GM21423 (cell line): ENCODE data around the gene ATXN7.

ENCODE experiments used
- ATAC-seq: cut with Tn5 transposase; IDR thresholded peaks from one replicate; pipeline ENCODE4 v1.9.1; 2021; ENCODE audit warnings: mild to moderate bottlenecking, moderate library complexity; ENCODE audit not compliant: unreplicated experiment

The ATXN7 gene, protein sequence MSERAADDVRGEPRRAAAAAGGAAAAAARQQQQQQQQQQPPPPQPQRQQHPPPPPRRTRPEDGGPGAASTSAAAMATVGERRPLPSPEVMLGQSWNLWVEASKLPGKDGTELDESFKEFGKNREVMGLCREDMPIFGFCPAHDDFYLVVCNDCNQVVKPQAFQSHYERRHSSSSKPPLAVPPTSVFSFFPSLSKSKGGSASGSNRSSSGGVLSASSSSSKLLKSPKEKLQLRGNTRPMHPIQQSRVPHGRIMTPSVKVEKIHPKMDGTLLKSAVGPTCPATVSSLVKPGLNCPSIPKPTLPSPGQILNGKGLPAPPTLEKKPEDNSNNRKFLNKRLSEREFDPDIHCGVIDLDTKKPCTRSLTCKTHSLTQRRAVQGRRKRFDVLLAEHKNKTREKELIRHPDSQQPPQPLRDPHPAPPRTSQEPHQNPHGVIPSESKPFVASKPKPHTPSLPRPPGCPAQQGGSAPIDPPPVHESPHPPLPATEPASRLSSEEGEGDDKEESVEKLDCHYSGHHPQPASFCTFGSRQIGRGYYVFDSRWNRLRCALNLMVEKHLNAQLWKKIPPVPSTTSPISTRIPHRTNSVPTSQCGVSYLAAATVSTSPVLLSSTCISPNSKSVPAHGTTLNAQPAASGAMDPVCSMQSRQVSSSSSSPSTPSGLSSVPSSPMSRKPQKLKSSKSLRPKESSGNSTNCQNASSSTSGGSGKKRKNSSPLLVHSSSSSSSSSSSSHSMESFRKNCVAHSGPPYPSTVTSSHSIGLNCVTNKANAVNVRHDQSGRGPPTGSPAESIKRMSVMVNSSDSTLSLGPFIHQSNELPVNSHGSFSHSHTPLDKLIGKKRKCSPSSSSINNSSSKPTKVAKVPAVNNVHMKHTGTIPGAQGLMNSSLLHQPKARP

DNA sequence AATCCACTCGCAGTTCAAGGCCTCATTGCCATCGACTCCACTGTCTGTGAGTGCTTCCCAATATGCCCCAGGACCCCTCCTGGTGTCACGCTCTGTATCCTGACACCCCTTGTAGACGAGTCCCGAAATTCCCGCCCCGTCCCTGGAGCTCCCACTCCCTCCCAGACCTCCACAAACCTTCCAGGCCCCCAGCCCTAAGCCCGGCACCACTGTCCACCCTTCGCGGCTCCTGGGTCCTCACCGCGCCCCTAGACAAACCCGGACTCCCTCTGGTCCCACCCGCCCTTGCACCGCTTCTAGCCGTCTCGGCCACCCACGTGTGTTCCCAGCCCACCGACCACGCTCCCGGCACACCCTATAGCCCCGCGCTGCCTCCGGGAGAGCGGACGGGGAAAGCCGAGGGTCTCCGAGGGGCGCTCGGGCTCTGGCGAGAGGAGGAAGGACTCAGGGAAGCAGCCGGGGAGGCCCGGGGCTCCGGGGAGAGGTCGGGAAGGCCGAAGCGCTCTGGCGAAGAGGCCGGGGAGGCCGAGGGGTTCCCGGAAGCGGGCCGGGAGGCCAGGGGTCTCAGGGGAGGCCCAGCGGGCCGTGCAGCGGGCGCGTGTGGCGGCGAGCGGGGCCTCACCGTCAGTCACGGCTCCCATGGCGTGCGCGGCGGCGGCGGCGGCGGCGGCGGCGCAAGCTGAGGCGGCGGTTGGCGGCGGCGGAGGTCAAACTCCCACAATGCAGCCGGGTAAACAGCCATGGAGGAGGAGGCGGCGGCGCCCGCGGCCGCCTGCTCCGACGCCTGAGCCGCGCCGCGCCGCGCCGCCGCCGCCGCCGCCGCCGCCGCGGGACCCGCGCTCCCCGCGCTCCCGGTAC is at the start of gene ATXN7, which contains the start of gene THOC7:
ATXN7 (plus strand) TSS at position 718 of the 858 bp plus-strand sequence. CDS start 48,732 bp downstream, outside the sequence.
THOC7 (minus strand) TSS at position 656 of the 858 bp plus-strand sequence; CDS start at position 641, 15 bp downstream.
- peak; percentile 64 for ATAC-seq

DNA sequence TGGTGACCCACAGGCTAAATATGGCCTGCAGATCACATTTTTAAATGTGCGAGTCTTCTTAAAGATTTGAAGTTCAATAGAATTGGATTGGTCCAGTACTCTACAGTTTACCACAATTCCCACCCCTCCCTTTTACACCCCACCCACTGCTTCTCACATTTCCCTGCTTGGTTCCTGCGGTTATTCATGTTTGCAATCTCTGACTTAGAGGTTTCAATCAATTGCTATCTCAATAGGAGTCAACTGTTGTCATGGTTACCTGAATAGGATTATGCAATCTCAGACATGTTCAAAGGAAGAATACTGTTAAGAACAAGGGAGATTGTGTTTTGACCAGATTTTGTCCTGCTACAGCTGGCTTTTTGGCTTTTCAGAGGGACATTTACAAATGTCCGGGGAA is 49.4 kb upstream of the ATXN7 start:
- no peak for ATAC-seq

DNA sequence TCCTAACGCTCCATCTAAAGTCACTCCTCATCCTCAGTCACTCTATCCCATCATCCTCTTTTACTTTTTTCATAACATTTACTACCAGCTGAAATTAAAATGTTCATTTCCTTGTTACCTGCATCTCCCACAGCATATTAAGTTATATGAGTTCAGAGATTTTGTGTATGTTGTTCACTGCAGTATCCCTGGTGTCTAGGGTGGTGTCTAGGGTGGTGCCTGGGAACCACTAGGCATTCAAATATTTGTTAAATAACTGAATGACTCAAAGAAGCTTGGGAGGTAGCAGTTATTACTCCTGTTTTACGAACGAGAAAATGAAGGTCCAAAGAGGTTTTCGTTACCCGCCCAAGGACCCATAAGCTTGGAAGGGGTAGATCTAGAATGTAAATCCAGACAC is 46.4 kb upstream of the ATXN7 start:
- no peak for ATAC-seq

DNA sequence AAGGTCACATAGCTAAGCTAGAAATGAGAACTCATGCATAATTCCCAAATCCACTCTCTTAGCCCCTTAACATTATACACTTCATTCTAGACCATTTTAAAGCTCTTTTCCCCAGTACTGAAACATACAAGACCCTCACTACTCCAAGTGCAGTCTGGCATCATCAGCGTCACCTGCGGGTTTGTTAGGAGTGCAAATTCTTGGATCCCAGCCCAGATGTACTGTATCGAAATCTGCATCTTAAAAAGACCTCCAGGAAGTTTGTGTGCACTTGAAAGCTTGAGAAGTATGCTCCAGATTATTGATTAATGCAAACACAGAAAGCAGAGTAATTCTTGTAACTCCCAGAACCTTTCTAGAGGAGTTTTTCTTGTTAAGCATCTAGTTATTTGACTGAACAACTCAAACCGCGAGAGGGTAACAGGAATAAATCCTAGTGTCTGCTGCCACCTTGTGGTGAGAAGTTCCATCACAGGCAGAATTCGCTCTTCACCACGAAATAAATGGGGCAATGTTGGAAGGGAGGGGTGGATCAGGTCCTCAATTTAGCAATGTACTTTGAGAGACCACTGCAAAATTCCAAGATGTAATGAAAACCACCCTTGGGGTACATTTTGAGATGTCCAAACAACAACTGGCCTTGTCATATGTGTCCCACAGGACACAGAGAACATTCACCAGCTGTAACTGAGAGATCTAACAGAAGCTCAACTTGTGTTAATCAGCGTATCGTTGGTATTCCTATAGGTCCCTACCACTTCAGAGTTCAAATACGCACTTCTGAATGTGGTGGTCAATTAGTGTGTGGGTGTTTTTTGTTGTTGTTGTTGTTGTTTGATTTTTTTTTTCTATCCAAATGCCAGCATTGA is 45.2 kb upstream of the ATXN7 start:
- peak; percentile 64 for ATAC-seq

DNA sequence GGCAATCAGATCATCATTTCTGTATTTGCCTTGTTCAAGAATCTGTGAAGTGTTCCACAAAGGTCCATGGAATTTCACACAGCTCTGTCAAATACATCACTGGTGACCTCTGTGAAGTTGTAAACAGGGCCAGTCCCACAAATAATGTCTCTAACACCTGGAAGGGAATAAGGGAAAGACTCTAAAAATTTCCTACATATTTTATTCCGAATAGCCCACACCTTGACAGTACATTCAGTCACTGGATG is 44.6 kb upstream of the ATXN7 start, which contains the start of gene C3orf49:
C3orf49 (plus strand) TSS at position 149 of the 248 bp plus-strand sequence. CDS start 173 bp downstream, outside the sequence.
- ATAC-seq = no peak

DNA sequence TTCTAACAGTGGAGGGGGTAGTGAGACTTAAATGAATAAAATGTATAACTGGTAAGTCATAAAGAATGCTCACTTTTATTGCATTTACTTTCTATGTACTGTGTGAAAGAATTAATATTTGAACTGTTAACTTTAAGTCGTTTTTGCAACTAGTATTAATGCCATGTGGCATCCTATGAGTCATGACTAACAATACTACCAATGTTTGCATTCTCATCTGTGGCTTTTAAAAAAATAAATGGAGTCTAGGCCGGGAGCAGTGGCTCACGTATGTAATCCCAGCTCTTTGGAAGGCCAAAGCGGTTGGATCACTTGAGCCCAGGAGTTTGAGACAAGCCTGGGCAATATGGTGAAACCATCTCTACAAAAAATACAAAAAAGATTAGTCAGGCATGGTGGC is 39.4 kb upstream of the ATXN7 start:
- no peak for ATAC-seq

DNA sequence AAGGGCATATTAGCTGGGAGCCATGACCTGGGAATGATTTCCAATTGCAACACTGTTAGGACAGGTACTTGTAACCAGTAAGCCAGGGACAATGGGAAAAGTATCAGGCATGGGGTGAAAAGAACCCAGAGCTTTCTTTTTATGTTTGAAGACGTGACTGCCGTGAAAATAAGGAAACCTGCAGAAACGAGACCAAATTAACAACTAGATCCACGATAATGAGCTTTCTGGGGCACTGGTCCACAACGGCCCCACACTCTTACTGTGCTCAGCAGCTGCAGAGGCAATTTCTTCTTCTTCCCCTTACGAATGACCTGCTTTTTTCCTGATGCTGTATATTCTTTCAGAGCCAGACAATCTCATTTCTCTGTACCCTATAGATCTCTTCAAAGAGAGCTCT is 33.1 kb upstream of the ATXN7 start:
- ATAC-seq = no peak

DNA sequence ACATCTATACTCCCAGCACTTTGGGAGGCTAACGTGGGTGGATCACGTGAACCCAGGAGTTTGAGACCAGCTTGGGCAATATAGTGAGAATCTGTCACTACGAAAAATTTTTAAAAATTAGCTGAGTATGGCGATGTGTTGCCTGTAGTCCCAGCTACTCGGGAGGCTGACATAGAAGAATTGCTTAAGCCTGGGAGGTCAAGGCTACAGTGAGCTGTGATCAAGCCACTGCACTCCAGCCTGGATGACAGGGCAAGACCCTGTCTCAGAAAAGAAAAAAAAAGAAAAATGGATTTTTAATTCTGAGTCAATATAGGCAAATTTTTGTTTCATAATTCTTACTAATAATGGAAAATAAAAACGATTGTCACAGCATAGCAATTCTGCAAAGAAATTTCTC is 31.3 kb upstream of the ATXN7 start:
- ATAC-seq = no peak

DNA sequence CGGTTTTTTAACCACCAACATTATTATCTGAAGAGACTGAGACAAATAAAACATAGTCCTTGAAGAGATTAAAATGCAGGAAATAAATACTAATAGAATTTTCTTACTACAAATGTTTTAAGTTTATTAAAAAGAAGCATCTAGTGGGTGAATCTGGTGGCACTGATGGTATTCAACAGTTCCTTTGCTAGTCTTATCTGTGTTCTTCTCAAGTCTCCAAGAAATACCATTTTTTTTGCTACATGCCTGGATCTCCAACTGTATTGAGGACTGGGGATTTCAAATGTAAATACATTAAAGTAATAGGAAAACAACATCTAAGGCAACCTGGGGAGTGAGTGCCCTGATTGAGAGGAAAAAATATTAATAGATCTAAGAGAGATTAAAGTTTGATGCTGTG is 22.0 kb upstream of the ATXN7 start:
- no peak for ATAC-seq

DNA sequence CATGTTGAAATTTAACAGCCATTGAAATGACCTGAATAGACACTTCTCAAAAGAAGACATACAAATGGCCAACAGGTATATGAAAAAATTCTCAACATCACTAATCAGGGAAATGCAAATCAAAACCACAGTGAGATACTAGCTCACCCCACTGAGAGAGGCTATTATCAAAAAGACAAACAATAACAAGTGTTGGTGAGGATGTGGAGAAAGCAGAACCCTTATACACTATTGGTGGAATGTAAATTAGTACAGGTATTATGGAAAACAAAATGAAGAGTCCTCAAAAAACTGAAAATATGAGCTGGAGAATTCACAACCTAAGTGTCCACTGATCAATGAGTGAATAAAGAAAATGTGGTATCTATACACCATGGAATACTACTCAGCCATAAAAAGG is 21.5 kb upstream of the ATXN7 start:
- no peak for ATAC-seq

DNA sequence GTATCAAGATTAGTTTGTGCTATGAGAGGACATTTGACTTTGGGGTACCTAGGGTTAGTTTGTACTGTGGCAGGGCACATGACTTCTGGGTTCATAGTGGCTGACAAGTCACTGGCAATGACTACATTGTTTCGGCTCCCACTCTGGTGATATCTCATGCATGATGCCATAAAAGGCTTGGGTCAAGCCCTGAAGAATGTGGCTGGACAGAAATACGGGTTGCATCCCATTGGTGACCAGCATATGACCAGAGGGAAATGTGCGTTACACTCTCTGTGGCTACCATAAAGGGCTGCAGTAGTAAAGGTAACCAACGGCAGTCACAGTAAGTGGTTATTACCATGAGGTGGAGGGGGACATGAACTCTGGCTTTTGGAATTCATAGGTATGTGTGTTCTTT is 18.5 kb upstream of the ATXN7 start:
- no peak for ATAC-seq

DNA sequence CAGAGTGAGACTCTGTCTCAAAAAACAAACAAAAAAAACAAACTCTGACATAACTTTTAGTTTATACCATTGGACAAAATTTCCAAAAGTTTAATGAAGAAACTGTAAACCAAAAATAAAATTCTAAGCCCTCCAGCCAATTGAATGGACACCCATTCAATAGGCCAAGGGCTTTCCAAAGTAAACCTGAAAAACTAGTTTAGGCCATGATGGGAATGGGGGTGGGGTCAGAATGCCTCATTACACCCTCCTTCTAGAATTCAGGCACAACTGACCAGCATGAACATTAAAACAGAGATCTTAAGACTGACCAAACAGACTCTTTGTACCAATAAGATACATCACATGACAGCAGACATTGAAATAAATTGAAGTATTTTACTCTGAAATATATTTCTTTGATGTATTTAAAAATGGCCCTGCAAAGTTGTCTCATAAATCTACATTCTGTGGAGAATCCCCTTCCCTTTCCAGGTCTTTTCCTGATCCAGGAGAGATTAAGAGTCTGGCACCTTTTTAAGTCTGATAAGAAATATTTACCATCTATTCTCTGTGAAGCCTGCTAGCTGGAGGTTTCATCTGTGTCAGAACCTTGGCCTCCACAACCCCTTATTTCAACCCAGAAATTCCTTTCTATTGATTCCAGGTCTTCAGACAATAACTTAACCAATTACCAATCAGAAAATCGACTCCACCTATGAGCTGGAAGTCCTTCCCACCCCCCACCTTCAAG is 15.8 kb upstream of the ATXN7 start:
- no peak for ATAC-seq

DNA sequence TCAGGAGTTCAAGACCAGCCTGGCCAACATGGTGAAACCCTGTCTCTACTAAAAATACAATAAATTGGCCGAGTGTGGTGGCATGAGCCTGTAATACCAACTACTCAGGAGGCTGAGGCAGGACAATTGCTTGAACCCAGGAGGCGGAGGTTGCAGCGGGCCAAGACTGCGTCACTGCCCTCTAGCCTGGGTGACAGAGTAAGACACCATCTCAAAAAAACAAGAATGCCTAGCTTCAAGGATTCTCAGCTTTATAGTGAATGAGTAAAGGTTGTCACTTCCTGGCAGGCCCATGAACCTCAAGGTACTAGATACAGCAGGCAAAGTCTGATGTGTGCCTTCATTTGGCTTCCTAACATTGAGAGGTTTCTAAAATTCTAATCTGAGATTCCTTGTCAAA is 14.5 kb upstream of the ATXN7 start:
- no peak for ATAC-seq

DNA sequence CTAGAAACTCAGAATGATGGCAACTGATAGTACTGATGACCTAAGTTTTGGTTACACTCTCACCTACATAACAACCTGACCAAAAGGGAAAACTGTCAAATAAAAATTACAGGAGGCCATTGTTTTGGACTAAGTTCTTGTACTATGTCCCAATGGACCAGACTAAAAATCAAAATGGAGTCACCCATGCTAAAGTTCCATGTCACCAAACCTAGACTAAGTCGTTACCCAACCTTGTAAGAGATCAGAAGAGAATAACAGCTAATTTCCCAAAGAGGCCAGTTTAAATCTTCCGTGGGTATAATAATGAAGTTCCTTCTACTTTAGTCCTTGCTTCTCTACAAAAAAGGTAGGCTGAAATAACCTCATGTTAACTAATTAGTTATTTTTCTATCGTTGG is 12.4 kb upstream of the ATXN7 start:
- no peak for ATAC-seq

DNA sequence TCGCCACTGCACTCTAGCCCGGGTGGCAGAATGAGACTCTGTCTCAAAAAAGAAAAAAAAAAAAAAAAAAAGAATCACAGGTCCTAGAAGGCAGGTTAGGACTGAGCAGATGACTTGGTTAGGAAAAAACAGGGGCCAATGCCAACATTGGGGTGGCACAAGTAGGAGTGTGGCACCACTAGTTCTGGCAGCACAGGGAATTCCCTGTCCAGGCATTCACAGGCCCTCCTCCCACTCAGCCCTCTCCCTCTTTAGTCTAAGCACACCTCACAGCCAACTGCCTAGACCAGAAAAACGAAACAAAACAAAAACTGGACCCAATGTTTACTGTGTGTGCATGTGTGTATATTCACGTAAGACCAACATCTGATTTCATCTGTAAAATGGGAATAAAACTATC is 10.6 kb upstream of the ATXN7 start:
- no peak for ATAC-seq

DNA sequence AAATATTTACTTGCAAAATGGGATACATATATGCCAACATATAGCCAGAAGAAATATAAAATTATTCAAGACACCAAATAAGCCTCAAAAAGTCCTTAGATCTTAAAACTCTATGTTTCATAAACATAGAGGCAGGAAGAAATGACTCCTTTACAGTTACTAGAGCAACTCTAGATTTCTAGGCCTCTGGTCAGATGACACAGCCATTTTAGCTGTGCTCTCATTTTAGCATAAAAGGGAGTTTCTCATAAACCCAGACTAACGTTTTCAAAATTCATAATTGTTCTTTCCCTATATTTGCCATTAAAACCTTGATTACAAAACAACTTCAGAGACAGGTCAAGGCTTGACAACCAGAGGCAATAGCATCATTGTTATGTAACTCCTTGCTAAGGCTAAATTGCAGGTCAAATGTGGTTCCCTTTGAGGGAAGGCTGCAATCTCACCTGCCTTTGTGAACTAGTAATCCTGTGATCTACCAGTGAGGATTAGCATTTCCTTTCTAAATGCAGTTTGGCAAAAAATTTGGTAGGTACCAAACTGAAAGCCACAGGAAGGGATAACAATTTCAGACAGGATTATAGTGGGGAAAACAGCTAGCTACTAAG is 8.2 kb upstream of the ATXN7 start:
- ATAC-seq = no peak

DNA sequence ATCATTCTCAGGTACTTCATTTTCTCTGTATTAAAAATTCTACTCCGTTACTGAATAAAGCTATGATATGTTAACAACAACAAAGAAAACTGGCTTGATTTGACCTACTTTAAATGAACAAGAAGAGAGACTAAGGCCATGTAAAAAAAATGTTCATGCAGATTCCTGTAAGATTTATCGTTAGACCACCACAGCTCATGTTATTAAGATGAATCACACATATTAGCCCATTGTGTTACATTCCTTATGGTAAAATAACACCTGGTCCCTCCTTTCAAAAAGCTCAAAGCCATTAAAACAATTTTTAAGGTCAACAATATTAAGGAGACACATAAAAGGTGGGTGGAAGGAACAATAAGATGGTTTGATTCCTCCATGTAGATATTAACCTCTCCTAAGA is 6.4 kb upstream of the ATXN7 start:
- ATAC-seq = no peak

DNA sequence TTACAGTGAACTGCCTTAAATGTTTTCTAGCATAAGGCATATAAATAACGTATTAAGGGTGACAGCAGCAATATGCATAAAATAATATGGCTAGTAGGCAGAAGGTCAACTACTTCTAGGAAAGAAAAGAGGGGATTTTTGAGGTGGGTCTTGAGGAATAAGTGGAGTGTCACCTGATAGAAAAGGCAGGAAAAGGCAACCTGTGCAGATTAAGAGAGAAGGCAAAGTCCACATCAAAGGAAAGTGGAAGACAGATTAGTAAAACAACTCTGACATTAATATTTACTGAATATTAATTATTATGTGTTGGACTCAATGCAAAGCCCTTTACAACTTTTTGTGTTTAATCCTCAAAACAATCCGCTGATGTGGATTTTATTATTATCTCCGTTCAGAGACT is 2.9 kb upstream of the ATXN7 start:
- no peak for ATAC-seq

DNA sequence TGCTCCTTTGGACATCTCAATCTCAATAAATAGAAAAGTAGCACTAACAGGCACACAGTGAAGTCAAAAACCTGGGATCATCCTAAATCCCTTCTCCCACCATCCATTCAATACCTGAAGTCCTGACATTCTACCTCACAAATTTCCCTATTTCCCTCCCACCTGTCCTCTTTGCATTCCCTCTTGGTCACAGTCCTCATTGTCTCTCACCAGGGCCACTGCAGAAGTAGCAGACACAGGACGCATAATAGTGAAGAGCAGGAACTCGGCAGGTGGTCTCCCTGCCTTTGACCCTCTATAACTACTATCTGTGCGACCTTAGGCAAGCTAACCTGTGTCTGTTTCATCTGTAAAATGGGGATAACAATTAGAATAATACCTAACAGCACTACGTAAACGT is 2.4 kb upstream of the ATXN7 start:
- no peak for ATAC-seq
